Stimulated activated naive B cell treated with anti-CD40 and anti-IgM and Interleukin-4, amounts not matched to agents 10 μg/mL and 1 μg/mL and 100 μg/mL, for 72 hours (primary cell): Measurements from ENCODE around the gene PCBD2.

Experiments
- ATAC-seq, 2 donors: fragments of 150-1000 bp; cut with Tn5 transposase; replicated peaks; 2 replicates each; pipeline ENCODE4 v1.10.0; 2021; ENCODE audit warnings: moderate library complexity in 1 of 2
- DNase-seq: peaks from one replicate; pipeline ENCODE4 v3.0.0; 2021
- H3K27ac Mint-ChIP-seq: one replicate; pipeline ENCODE4 v1.8.0; 2022; ENCODE audit warnings: mild to moderate bottlenecking, mixed read lengths
- H3K27me3 Mint-ChIP-seq, 2 donors: one replicate each; pipeline ENCODE4 v1.8.0; 2022; ENCODE audit warnings: mixed read lengths in 2 of 2
- H3K36me3 Mint-ChIP-seq, 2 donors: one replicate each; pipeline ENCODE4 v1.8.0; 2022; ENCODE audit warnings: mixed read lengths in 2 of 2, mild to moderate bottlenecking in 1 of 2
- H3K4me1 Mint-ChIP-seq, 2 donors: one replicate each; pipeline ENCODE4 v1.8.0; 2022; ENCODE audit warnings: mixed read lengths in 2 of 2, mild to moderate bottlenecking in 1 of 2
- H3K4me3 Mint-ChIP-seq, 2 donors: one replicate each; pipeline ENCODE4 v1.8.0; 2022; ENCODE audit warnings: mild to moderate bottlenecking in 2 of 2, mixed read lengths in 2 of 2, moderate library complexity in 1 of 2
- H3K9me3 Mint-ChIP-seq, 2 donors: one replicate each; pipeline ENCODE4 v1.8.0; 2022; ENCODE audit warnings: mixed read lengths in 2 of 2, mild to moderate bottlenecking in 1 of 2

Gene PCBD2

DNA sequence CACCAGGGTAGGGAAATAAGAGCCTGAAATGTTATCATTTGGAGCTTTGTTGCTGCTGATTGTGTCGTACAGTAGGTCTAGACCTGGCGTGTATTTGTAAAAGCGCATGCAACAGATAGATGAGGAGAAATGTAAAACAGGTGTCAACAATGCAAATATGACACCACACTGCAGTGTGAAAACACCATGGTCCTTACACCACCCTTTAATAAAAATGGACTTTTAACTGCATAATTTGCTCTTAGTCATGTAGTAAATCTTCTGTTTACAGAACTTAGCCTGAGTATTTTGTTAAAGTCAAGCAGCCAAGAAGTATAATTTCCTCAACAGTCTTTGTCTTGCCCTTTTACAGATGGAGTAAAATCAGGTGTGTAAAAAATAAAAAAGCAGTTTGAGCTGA is 13.9 kb downstream of the PCBD2 start:
- no peak for ATAC-seq

DNA sequence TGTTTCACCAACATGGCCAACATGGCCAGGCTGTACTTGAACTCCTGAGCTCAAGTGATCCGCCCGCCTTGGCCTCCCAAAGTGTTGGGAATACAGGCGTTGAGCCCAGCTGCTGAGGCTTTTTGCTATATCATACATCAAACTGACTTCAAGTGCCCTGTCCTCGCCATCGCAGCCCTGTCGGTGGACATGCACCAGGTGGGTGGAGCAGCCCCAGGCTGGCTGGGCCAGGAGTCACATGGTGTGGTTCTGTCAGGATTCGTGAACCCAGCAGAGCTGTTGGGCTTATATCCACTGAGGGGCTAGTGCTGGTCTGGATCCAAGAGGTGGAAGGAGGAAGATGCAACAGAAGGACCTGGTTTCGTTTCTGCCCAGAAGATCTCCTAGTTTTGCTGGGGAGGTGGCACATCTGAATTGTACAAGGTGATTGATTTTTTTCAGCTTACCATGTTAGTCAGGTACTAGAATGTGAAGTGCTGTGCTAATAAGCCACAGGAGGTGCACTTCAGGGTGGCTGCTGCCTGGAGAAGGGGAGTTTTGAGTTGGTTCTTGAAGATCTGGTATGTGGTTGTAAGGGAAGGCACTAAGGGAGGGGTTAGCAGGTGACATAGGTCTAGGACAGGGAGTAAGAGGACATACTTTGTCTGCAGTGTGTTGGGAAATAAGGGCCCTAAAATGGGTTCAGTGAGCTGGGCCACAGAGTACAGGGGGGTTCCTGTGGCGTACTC is 16.1 kb downstream of the PCBD2 start:
- DNase-seq = no peak
- H3K4me1 Mint-ChIP-seq = peaks cover 0 to 4% of the 10 kb centered on the region in 2 donors
- no peak overlapping the region for H3K4me3 Mint-ChIP-seq
- no peaks in the 10 kb centered on the region for H3K9me3 Mint-ChIP-seq
- no peak overlapping the region for H3K27ac Mint-ChIP-seq
- no peaks in the 10 kb centered on the region for H3K27me3 Mint-ChIP-seq
- H3K36me3 Mint-ChIP-seq = peaks cover 11 to 29% of the 10 kb centered on the region in 2 donors
- no peak for ATAC-seq

More for the DNA sequence above, 13.9 kb downstream of the PCBD2 start:
- H3K4me1 Mint-ChIP-seq = peaks cover 0 to 4% of the 10 kb centered on the region in 2 donors
- no peak overlapping the region for H3K27ac Mint-ChIP-seq
- peaks cover 12 to 33% of the 10 kb centered on the region in 2 donors for H3K36me3 Mint-ChIP-seq
- no peak overlapping the region for H3K4me3 Mint-ChIP-seq
- no peak for DNase-seq
- no peaks in the 10 kb centered on the region for H3K9me3 Mint-ChIP-seq
- H3K27me3 Mint-ChIP-seq = no peaks in the 10 kb centered on the region

DNA sequence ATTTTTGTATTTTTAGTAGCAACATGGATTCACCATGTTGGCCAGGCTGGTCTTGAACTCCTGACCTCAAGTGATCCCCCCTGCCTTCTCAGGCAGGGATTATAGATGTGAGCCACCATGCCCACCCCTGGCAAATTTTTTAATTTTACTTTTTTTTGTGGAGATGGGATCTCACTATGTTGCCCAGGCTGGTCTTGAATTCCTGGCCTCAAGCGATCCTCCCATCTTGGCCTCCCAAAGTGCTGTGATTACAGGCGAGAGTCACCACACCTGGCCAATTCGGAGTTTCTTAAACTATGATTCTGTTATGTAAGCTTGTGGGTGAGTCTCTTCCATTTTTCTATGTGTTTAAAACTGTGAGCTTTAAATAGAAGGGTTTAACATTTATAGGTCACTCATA is 27.6 kb downstream of the PCBD2 start:
- H3K36me3 Mint-ChIP-seq = peaks cover 13 to 18% of the 10 kb centered on the region in 2 donors
- no peak overlapping the region for H3K4me3 Mint-ChIP-seq
- peaks cover 6% of the 10 kb centered on the region in 2 donors for H3K4me1 Mint-ChIP-seq
- ATAC-seq (no peak), DNase-seq (no peak)
- no peaks in the 10 kb centered on the region for H3K9me3 Mint-ChIP-seq
- H3K27me3 Mint-ChIP-seq = no peaks in the 10 kb centered on the region
- H3K27ac Mint-ChIP-seq = no peak overlapping the region

DNA sequence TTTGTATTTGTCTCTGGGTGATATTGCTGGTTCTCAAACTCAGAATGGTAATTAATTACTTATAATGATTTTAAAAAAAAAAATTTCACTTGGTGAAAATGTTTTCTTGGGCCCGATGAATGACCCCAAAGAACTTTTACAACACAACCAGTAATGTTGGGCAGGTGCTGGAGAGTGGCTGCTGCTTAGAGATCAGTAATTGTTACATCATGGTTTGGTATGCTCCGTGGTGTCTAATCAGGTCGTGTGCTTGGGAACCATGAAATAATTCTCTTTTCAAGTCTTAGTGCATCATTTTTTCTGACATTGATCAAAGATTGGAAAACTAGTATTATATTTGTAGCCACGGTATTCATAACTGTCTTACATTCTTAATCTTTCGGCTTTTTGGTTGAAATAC is 29.3 kb downstream of the PCBD2 start:
- Mint-ChIP-seq H3K4me1 (peaks cover under 1 to 2% of the 10 kb centered on the region in 2 donors), H3K4me3 (no peak overlapping the region), H3K27me3 (no peaks in the 10 kb centered on the region), H3K36me3 (peaks cover 15 to 20% of the 10 kb centered on the region in 2 donors), H3K9me3 (no peaks in the 10 kb centered on the region), H3K27ac (no peak overlapping the region)
- ATAC-seq (no peak), DNase-seq (no peak)

DNA sequence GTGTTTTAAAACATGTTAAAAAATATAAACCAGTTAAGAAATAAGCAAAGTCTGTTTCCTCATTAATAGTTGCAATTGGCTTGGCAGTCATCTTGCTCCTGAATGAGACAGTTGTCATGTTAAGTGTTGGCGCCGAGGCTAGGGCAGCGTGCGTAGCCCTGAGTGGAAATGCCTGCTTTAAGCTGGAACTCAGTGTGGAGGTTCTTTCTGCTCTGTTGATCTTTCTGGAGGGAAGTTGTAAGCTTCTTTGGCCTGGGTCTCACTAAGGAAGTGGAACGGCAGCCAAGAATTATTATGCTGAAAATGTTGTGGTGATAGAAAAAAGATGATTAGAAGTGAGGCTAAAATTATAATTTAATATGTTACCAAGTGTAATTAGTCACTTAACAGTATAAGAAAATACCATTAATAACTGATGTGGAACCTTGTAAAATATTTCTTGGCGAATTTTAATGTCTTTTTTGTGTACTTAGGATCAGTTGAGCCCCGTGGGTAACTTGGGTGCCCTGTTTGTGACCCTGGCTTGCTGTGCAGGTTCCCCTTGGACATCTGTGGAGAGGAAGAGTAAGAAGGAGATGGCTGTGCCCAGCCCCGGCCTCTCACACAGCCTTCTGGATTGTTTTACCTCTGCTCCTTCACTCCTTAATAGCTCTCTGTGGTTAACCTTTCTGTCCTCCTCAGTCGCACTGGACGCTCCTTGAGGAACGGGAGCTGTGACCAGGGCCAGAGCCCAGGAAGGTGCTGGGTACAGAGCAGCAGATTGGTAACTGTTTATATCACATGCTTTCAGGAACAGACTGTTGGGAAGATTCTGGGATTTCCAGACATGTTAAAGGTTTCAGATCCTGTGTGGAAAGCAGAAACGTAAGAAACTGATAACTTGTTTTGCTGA is 31.0 kb downstream of the PCBD2 start:
- ATAC-seq = no peak

DNA sequence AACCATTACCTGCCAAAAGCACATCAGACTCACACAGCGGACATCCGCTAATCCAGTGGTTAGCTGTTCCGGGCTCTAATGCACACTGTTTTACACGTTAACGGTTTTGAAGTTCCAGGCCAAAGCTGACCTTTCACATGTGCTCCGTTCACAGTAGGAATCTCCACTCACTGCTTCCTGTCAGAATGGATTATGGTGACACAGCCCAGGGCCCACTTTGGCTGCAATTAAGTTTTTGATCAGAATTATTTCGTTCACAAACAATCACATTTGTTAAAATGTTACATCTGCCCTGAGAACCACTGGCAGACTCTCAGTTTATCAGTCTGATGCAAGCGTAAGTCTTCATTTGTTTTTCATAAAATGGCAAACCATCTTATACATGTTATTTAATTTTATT is 32.6 kb downstream of the PCBD2 start:
- peaks cover 14 to 24% of the 10 kb centered on the region in 2 donors for H3K36me3 Mint-ChIP-seq
- ATAC-seq = no peak
- DNase-seq = no peak
- H3K27me3 Mint-ChIP-seq = no peaks in the 10 kb centered on the region
- no peak overlapping the region for H3K4me3 Mint-ChIP-seq
- no peaks in the 10 kb centered on the region for H3K9me3 Mint-ChIP-seq
- H3K27ac Mint-ChIP-seq = no peak overlapping the region
- no peaks in the 10 kb centered on the region for H3K4me1 Mint-ChIP-seq

More for the DNA sequence above, 31.0 kb downstream of the PCBD2 start:
- Mint-ChIP-seq H3K9me3 (no peaks in the 10 kb centered on the region), H3K27ac (peak overlapping the region; percentile 9), H3K4me1 (no peaks in the 10 kb centered on the region), H3K27me3 (no peaks in the 10 kb centered on the region), H3K4me3 (no peak overlapping the region), H3K36me3 (peaks cover 18 to 24% of the 10 kb centered on the region in 2 donors)
- no peak for DNase-seq

DNA sequence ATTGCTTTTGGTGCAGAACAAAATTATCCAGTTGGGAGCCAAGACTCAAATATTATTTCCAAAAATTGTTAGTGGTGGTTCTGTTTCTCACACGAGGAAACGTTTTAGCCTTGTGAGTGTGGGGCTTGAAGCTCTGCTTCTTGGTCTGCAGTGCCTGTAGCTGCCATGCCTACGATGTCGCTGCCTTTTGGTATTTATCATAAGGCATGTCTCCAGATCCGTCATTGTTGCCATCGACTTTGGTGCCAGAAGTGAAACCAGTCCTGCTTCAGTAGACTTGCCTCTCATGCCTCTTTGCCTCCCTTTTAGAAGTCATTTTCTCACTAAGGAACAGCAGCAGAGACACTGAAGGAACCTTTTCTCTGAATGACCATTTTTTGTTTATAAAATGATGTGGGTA is 33.1 kb downstream of the PCBD2 start:
- Mint-ChIP-seq H3K36me3 (peaks cover 14 to 24% of the 10 kb centered on the region in 2 donors), H3K27ac (no peak overlapping the region)

DNA sequence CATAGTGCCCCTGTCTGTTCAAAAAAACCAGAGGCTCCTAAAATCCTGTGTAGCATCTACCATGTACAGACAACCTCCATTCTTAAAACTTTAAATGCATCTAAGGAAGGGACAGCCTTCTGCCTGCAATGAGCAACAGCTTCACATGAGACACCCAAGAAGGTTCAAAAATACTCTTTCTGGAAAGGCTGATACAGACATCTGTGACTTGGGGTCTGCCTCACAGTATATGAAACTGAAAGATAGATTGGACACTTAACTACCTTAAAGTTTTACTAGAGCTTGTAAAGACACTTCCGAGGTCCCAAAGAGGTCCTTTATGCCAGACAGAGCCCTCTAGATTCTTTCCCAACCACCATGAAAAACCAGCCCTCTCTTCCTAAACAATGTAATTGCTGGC is 34.6 kb downstream of the PCBD2 start:
- Mint-ChIP-seq H3K4me3 (no peak overlapping the region), H3K27me3 (no peaks in the 10 kb centered on the region)

More for the DNA sequence above, 33.1 kb downstream of the PCBD2 start:
- Mint-ChIP-seq H3K27me3 (no peaks in the 10 kb centered on the region), H3K9me3 (no peaks in the 10 kb centered on the region), H3K4me3 (no peak overlapping the region), H3K4me1 (no peaks in the 10 kb centered on the region)
- DNase-seq (no peak), ATAC-seq (no peak)

DNA sequence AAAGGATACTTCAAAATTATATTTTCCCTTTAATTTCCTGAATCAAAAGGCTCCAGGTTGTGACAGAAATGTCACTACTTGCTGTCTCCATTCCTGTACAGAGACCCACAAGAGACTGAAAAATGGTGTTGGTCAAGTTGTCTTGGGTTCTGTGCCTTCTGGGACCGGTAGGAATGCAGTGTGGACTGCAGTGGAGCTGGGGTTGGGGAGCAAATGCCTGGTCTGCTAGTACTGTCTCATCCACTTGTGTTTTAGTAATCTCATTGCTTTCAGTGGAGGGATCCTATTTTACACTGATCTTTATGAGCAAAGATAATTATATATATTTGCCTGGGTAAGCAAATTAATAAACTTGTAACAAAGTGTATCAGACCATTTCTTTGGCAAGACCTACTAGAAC is 38.6 kb downstream of the PCBD2 start:
- Mint-ChIP-seq H3K36me3 (peaks cover 4 to 14% of the 10 kb centered on the region in 2 donors), H3K4me1 (no peaks in the 10 kb centered on the region), H3K27ac (no peak overlapping the region), H3K9me3 (no peaks in the 10 kb centered on the region), H3K27me3 (no peaks in the 10 kb centered on the region), H3K4me3 (no peak overlapping the region)
- ATAC-seq (no peak), DNase-seq (no peak)

More for the DNA sequence above, 34.6 kb downstream of the PCBD2 start:
- no peak for ATAC-seq
- Mint-ChIP-seq H3K36me3 (peaks cover 14 to 24% of the 10 kb centered on the region in 2 donors), H3K27ac (no peak overlapping the region), H3K4me1 (no peaks in the 10 kb centered on the region), H3K9me3 (no peaks in the 10 kb centered on the region)
- DNase-seq = no peak

DNA sequence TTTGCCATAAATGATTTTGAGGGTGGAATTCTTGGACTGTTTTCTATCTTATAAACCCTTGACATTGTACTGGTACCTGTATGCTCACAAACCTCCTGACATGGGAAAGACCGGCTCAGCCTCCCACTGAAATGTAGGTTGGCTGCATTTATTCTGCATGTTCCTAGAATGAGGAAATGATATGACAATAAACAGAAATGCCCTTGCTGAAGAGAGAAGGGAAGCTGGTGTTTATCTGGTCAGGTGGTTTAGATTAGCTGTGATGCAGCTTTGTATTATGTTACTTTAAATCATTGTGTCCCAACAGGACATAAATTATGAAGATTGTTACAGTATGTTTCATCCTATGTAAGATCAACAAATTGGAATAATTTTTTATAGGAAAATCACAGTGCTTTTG is 39.7 kb downstream of the PCBD2 start:
- Mint-ChIP-seq H3K4me3 (no peak overlapping the region), H3K4me1 (no peaks in the 10 kb centered on the region), H3K36me3 (peaks cover 4 to 9% of the 10 kb centered on the region in 2 donors), H3K27ac (no peak overlapping the region), H3K9me3 (no peaks in the 10 kb centered on the region), H3K27me3 (no peaks in the 10 kb centered on the region)
- no peak for ATAC-seq
- no peak for DNase-seq

DNA sequence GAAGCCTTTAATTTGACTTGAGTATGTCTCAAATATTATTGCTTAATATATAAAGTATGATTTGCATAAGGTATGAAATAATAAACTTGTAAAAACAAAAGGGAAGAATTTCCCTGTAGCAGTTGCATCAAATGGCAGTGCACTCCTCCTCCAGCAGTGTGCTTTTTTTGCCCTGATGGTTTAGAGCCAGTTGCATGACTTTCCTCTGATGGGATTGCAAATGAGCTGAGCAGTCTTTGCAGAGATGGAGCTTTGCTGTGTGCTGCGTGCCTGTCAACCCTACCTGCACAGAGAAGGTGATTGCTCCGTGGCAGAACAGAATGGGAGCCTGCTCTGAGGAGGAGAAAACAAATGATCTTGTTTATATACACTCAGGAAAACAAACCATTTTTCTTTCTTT is 40.1 kb downstream of the PCBD2 start:
- DNase-seq (no peak), ATAC-seq (no peak)
- H3K4me3 Mint-ChIP-seq = no peak overlapping the region
- no peaks in the 10 kb centered on the region for H3K4me1 Mint-ChIP-seq
- peaks cover 2 to 5% of the 10 kb centered on the region in 2 donors for H3K36me3 Mint-ChIP-seq
- no peak overlapping the region for H3K27ac Mint-ChIP-seq
- no peaks in the 10 kb centered on the region for H3K9me3 Mint-ChIP-seq
- no peaks in the 10 kb centered on the region for H3K27me3 Mint-ChIP-seq

DNA sequence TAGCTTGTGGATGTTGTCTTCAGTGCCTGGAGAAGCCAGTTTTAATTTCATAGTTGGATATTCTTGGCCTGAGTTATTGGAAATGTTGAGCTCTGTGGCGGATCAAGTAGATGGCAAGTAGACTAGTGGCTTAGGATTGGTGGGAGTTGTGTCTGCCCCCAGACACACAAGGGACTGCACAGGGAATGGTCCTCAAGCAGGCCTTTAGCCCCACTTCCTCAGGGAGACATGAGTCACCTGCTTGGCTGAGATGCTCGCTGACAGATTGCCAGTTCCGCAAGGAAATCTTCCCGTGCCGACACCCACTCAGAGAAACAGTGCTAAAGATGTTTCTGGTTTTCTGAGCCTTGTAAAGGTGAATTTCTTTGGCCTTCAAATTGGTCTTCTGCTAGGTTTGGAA is 44.0 kb downstream of the PCBD2 start:
- no peak for ATAC-seq
- H3K36me3 Mint-ChIP-seq = peaks cover 3 to 8% of the 10 kb centered on the region in 2 donors
- no peak overlapping the region for H3K4me3 Mint-ChIP-seq
- no peaks in the 10 kb centered on the region for H3K4me1 Mint-ChIP-seq
- no peak overlapping the region for H3K27ac Mint-ChIP-seq
- no peak for DNase-seq
- H3K9me3 Mint-ChIP-seq = no peaks in the 10 kb centered on the region
- no peaks in the 10 kb centered on the region for H3K27me3 Mint-ChIP-seq

DNA sequence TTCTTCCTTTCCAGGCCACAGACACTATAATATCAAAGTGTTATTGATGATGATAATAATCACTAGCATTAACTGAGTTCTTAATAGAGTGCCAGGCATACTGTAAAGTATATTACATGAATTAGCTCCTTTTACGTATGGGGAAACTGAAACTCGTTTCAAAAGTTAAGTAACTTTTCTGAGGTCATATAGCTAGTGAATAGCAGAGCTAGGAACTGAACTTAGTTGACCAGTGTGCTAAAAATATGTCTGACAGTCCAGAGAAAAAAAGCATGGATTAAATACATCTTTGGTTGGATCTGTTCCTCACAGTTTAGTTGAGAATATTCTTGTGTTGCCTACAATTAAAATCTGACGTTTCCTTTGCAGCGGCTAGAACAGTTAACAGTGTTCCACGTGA is 44.4 kb downstream of the PCBD2 start:
- H3K4me1 Mint-ChIP-seq = no peaks in the 10 kb centered on the region
- no peak overlapping the region for H3K27ac Mint-ChIP-seq
- H3K36me3 Mint-ChIP-seq = peaks cover 5 to 11% of the 10 kb centered on the region in 2 donors
- peaks cover 2% of the 10 kb centered on the region in 2 donors for H3K9me3 Mint-ChIP-seq
- DNase-seq = no peak
- no peaks in the 10 kb centered on the region for H3K27me3 Mint-ChIP-seq
- no peak overlapping the region for H3K4me3 Mint-ChIP-seq
- no peak for ATAC-seq

DNA sequence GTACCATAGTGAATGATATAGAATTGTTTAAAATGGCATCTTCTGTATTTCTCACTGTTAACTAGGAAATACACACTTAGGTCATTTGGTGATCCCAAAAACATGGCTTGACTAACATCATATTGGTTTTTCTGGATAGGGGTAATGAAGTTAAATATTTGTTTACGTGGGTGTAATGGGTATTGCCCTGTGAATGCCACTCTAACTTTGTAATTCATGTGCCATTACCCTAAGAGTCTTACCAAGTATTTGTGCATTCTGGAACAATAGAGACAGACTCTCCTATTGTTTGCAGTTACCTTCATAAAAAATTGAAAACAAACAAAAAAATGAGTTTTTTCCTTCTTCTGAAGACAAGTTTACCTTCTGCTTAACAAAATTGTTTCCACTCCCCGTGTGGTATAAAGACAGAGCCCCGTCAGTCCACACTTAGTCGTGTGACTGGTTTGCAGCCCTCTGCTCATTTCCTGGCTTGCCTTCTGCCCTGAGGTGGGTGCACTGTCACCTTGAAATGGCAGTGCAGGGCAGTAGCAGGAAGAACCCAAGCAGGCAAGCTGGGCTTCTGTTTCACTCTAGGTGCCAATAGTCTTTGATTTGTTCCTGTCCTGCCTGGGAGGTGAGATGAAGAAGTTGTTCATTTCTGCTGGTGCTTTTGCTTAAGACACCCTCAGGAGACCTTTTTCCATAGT is 53.1 kb downstream of the PCBD2 start:
- H3K4me3 Mint-ChIP-seq = no peak overlapping the region
- no peak for DNase-seq
- H3K27ac Mint-ChIP-seq = no peak overlapping the region
- peaks cover 3 to 7% of the 10 kb centered on the region in 2 donors for H3K9me3 Mint-ChIP-seq
- H3K36me3 Mint-ChIP-seq = peaks cover 18 to 29% of the 10 kb centered on the region in 2 donors
- no peaks in the 10 kb centered on the region for H3K27me3 Mint-ChIP-seq
- H3K4me1 Mint-ChIP-seq = peaks cover 0 to 2% of the 10 kb centered on the region in 2 donors
- ATAC-seq = no peak
